Cardiac muscle cell (in vitro differentiated cells and primary cell): ENCODE results near the gene DZIP1. TPM values are rescaled to one million over a fixed set of nuclear protein-coding genes. Genes with fewer than 3 reads are reported as not detected.

Experiments used
- DNase-seq, 2 donors: peaks; one replicate each; pipeline versions ENCODE4 v3.0.0 to v3.0.0-alpha.2; 2010 to 2017; ENCODE audit warnings: low read depth in 1 of 2, low spot score in 1 of 2
- H3K27ac ChIP-seq: fragments of 200-600 bp; sonication (generic); 2 replicates; pipeline ENCODE4 v1.5.1; 2016
- H3K27me3 ChIP-seq: fragments of 200-600 bp; sonication (generic); 2 replicates; pipeline ENCODE4 v1.6.0; 2016; ENCODE audit warnings: control low read depth
- H3K36me3 ChIP-seq: fragments of 200-600 bp; sonication (generic); 2 replicates; pipeline ENCODE4 v1.5.1; 2016; ENCODE audit warnings: control low read depth
- H3K4me1 ChIP-seq: fragments of 200-600 bp; sonication (generic); 2 replicates; pipeline ENCODE4 v1.8.1; 2017; ENCODE audit warnings: low read depth, mild to moderate bottlenecking, mixed run types
- H3K4me3 ChIP-seq: fragments of 200-600 bp; sonication (generic); 2 replicates; pipeline ENCODE4 v1.5.1; 2016; ENCODE audit warnings: mild to moderate bottlenecking
- H3K9me3 ChIP-seq: fragments of 200-600 bp; sonication (generic); 2 replicates; pipeline ENCODE4 v1.5.1; 2017; ENCODE audit warnings: low read depth, mild to moderate bottlenecking, control low read depth
- polyA plus RNA-seq: library from polyadenylated mRNA; unstranded; fragments of >200 nt; fragmentation: Nextera tagmentation; extraction: Ambion mirVana; gene quantifications from 2 replicates; pipeline ENCODE4 v1.2.1, GENCODE V29; 2016
- total RNA-seq: library from RNA; depleted of rRNA; stranded (reverse); fragments of >200 nt; gene quantifications from 2 replicates; pipeline ENCODE4 v1.2.3, GENCODE V29; 2016
- TF ChIP-seq, protein P1 (sequence below): IDR thresholded peaks from 2 replicates; pipeline ENCODE4 v1.5.1; 2012; ENCODE audit warnings: low read depth, mild to moderate bottlenecking, low read length

Gene DZIP1
- total and polyA plus RNA-seq, 2 experiments from 2014 or later, result 6.4 to 47.2 TPM

DNA sequence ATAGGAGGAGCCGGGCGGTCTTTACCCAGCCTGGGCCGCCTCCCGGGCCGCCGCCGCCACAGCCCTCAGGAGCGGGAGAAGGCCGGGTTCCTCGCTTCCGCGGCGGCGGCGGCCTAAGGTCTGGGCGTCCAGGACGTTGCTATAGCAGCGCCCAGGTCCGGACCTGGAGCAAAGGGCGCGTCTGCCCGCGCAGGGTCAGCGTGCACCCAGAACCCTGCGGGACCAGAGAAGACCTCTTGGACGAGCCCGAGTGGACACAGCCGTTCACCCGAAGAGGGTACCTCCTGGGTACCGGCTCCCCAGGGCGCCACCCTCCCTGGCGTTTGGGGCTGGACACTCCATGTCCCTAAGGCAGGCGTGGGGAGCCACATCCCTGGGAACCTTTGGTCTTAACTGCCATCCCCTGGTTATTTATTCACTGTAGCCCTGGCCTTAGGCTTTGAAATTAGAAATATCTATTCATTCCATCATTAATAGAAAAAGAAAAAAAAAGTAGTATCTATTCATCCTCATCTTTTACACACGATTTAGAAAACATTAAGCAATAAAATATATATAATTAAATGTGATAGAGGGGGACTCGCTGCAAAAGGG is 2.4 kb downstream of the DZIP1 start:
- no peaks in the 10 kb centered on the region for H3K9me3 ChIP-seq

DNA sequence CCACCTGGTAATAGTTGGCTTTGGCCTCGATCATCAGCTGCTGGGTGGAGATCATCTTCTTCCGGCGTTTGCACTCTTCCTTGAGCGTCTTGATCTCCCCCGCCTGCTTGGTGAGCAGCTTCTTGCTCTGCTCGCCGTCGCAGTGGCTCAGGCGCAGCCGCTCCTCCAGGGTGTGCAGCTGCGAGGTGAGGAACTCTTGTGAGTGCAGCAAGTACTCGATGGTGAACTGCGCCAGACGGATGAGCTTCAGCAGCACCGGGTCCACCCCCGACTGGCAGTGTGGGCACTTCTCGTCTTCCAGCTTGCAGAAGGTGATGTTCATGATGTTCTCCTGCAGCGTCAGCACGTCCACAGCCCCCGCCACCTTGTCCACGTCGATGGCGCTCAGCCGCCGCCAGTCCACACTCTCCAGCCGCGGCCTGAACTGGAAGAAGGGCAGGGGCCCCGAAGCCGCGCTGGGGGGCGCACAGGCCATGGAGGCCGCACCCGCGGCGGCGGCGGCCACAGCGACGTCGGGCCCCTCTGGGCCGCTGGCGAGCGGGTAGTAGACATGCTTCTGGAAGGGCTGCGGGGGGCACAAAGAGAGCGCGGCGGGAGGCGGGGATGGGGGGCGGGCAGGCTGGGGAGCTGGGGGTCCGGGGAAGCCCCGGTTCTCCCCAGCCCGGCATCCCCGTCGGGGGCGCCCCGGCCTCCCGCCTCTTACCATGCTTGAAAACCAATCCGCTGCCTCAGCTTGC is 3.0 kb downstream of the DZIP1 start:
- TF ChIP-seq, protein P1, sequence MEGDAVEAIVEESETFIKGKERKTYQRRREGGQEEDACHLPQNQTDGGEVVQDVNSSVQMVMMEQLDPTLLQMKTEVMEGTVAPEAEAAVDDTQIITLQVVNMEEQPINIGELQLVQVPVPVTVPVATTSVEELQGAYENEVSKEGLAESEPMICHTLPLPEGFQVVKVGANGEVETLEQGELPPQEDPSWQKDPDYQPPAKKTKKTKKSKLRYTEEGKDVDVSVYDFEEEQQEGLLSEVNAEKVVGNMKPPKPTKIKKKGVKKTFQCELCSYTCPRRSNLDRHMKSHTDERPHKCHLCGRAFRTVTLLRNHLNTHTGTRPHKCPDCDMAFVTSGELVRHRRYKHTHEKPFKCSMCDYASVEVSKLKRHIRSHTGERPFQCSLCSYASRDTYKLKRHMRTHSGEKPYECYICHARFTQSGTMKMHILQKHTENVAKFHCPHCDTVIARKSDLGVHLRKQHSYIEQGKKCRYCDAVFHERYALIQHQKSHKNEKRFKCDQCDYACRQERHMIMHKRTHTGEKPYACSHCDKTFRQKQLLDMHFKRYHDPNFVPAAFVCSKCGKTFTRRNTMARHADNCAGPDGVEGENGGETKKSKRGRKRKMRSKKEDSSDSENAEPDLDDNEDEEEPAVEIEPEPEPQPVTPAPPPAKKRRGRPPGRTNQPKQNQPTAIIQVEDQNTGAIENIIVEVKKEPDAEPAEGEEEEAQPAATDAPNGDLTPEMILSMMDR, result no peak
- H3K27me3 ChIP-seq, result no peaks in the 10 kb centered on the region
- peak in 1 of 2 donors; percentile 52 for DNase-seq
- H3K27ac ChIP-seq, result no peak overlapping the region
- H3K4me1 ChIP-seq, result peaks cover 10% of the 10 kb centered on the region
- peaks cover 14% of the 10 kb centered on the region for H3K36me3 ChIP-seq
- H3K9me3 ChIP-seq, result no peaks in the 10 kb centered on the region
- H3K4me3 ChIP-seq, result peak overlapping the region; percentile 7

More for the DNA sequence above, 2.4 kb downstream of the DZIP1 start:
- DNase-seq, result peak; percentile 32 to 73
- Histone ChIP-seq H3K27ac (no peak overlapping the region), H3K27me3 (no peaks in the 10 kb centered on the region), H3K4me1 (peaks cover 10% of the 10 kb centered on the region), H3K36me3 (peaks cover 11% of the 10 kb centered on the region), H3K4me3 (peak overlapping the region; percentile 7)
- TF ChIP-seq, protein P1, result no peak

DNA sequence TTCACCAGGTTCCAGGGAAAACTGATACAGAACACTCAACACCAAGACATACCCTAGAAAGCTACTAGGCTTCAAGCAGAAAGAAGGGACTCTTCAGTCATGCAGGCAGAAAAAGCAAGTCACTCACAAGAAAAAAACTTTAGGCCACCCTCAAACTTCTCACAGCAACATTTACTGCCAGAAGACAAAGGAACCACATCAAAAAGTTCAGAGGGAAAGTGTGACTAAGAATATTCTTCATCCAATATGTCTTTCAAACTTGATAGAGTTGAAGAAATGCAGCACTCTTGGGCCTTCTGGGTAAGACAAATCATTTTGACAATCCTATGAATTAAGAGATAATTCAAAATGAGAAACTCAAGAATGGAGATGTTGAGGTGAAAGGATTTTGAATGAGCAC is 7.7 kb downstream of the DZIP1 start:
- Histone ChIP-seq H3K27me3 (no peaks in the 10 kb centered on the region), H3K9me3 (no peaks in the 10 kb centered on the region), H3K36me3 (peaks cover 28% of the 10 kb centered on the region), H3K4me3 (no peak overlapping the region), H3K4me1 (no peaks in the 10 kb centered on the region), H3K27ac (no peak overlapping the region)
- DNase-seq, result no peak
- TF ChIP-seq, protein P1, result no peak

DNA sequence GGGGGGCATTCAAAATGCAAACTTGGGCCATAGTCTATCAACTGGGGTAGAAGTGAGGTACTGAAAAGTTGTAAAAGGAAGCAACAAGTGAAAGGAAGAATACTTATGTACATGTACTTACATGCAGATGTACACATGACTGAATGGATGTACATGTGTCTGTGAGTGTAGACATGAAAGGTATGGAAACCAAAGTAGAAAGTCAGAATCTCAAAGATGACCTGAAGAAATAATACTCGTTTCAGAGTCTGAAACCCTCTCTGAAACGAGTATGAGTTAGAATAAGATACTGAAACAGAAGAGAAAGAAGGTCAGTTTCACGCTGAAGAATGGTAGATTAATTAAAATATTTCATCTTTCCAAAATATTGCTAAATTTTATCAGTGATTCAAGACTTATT is 13.9 kb downstream of the DZIP1 start:
- Histone ChIP-seq H3K27me3 (no peaks in the 10 kb centered on the region), H3K27ac (no peak overlapping the region), H3K36me3 (peaks cover 41% of the 10 kb centered on the region), H3K4me1 (no peaks in the 10 kb centered on the region), H3K4me3 (no peak overlapping the region), H3K9me3 (no peaks in the 10 kb centered on the region)
- no peak for DNase-seq
- TF ChIP-seq, protein P1, result no peak

DNA sequence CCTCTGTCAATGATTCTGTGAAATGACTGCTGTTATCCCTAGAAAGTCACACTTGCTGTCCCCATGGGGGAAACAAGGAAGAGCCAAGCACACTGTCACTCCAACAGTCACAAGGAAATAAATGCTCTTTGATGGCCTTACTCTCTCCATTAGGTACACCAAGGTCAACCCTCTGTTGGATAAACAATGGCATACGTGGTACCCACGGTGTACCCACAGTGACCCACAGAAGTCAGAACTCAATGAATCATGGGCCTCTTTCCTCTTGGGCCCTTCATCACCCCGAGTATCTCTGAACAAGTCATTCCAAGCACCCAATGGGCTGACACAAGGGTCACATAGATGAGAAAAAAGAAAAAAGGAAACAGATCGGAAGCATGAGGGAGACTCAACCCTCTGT is 15.4 kb downstream of the DZIP1 start:
- H3K4me1 ChIP-seq, result no peaks in the 10 kb centered on the region
- no peak overlapping the region for H3K27ac ChIP-seq
- H3K4me3 ChIP-seq, result no peak overlapping the region
- TF ChIP-seq, protein P1, result no peak
- H3K27me3 ChIP-seq, result no peaks in the 10 kb centered on the region
- H3K36me3 ChIP-seq, result peaks cover 41% of the 10 kb centered on the region
- DNase-seq, result no peak
- no peaks in the 10 kb centered on the region for H3K9me3 ChIP-seq
